ENCODE data around the gene LRFN5. TPM values are rescaled to one million over a fixed set of nuclear protein-coding genes. Genes with fewer than 3 reads are reported as not detected.

Gene LRFN5
- total and polyA plus RNA-seq, 9 of the 15 experiments (the other 6 are each of a cell fraction or from before 2014, with no cell fraction given), result 0.01 to 0.27 (median 0.09) TPM; not detected in 1

- Histone ChIP-seq H3K4me1 (replicated peaks in 1 of 2; ENCODE audit: control insufficient read depth in 2 of 2, insufficient read depth in 2 of 2, low read length in 2 of 2) (no peaks in the 10 kb centered on the region), H3K27ac (ENCODE audit: extremely low read depth, low read depth, low read length) (no peak overlapping the region), H3K4me2 (ENCODE audit: insufficient read depth, low read length) (no peak overlapping the region), H3K79me2 (ENCODE audit: control insufficient read depth, insufficient read depth, low read length) (no peaks in the 10 kb centered on the region), H3K4me3 (no peak overlapping the region), H3K27me3 (ENCODE audit: control insufficient read depth in 2 of 2, insufficient read depth in 2 of 2, low read length in 2 of 2) (no peaks in the 10 kb centered on the region), H4K20me1 (replicated peaks; ENCODE audit: control insufficient read depth, insufficient read depth, low read length) (no peaks in the 10 kb centered on the region), H2AFZ (ENCODE audit: low read depth, low read length) (no peak overlapping the region), H3K36me3 (ENCODE audit: control insufficient read depth, insufficient read depth, low read length) (no peaks in the 10 kb centered on the region), H3K9me3 (replicated peaks; ENCODE audit: control insufficient read depth, insufficient read depth, low read depth, low read length) (no peaks in the 10 kb centered on the region), H3K9ac (ENCODE audit: insufficient read depth in 1 of 2, low read depth in 2 of 2, low read length in 2 of 2) (no peak overlapping the region), H3K9me1 (ENCODE audit: control insufficient read depth, insufficient read depth, low read length) (no peaks in the 10 kb centered on the region)
- DNase-seq (ENCODE audit: extremely low read depth in 1 of 4, low spot score in 3 of 4) (no peak), ATAC-seq (no peak), FAIRE-seq (no peak)
- WGBS (ENCODE audit: insufficient coverage, low coverage, missing lambda C conversion rate), result 0% methylated on average over 3 of the region's 3 CpGs
- in situ Hi-C loops (cut with MboI) (no loop called here), intact Hi-C loops (cut with micrococcal nuclease) (no loop called here)
- ChIA-PET CTCF (ENCODE audit: low intra/inter-chr PET ratio) (no interaction called here), POLR2A (no interaction called here)
- no TSS peak for BruUV-seq (replicated peaks)
- TF ChIP-seq ZBTB34 (CRISPR knock-in tag; IDR thresholded peaks at IDR 0.05), result no peak
- TF ChIP-seq BRD9 (IDR thresholded peaks at IDR 0.05; ENCODE audit: low read depth, partially characterized antibody), result no peak
- TF ChIP-seq ZBTB8A (IDR thresholded peaks at IDR 0.05; ENCODE audit: partially characterized antibody), result no peak
- TF ChIP-seq CHD1 (IDR thresholded peaks at IDR 0.05; ENCODE audit: low read length), result no peak
- no peak for TF ChIP-seq CREM (IDR thresholded peaks at IDR 0.05; ENCODE audit: low read depth)
- TF ChIP-seq POLR2G (IDR thresholded peaks at IDR 0.05; ENCODE audit: low read depth, low read length), result no peak
- TF ChIP-seq IRF9 (tag; IDR thresholded peaks at IDR 0.05), result no peak
- no peak for TF ChIP-seq TARDBP (IDR thresholded peaks at IDR 0.05)
- no peak for TF ChIP-seq MLX (CRISPR knock-in tag; conservative IDR thresholded peaks at IDR 0.05)
- TF ChIP-seq ASH1L (IDR thresholded peaks at IDR 0.05; ENCODE audit: borderline replicate concordance, low read depth, partially characterized antibody), result no peak
- TF ChIP-seq MYNN (IDR thresholded peaks at IDR 0.05), result no peak
- TF ChIP-seq MYNN (CRISPR knock-in tag; IDR thresholded peaks at IDR 0.05), result no peak
- no peak for TF ChIP-seq XRCC3 (IDR thresholded peaks at IDR 0.05)
- TF ChIP-seq JUND (IDR thresholded peaks at IDR 0.05; ENCODE audit: borderline replicate concordance, low read depth, low read length), result no peak
- TF ChIP-seq JUND (tag; IDR thresholded peaks at IDR 0.05; ENCODE audit: borderline replicate concordance, low read depth, low read length), result no peak
- no peak for TF ChIP-seq EP400 (IDR thresholded peaks at IDR 0.05)
- no peak for TF ChIP-seq SMAD4 (CRISPR knock-in tag; conservative IDR thresholded peaks at IDR 0.05)
Measured at GRCh38 chr14:41634286-41634685, 27.6 kb downstream of the LRFN5 start.

Measured in K562 (cell line).